ENCODE data around the gene MYBPHL.

DNA sequence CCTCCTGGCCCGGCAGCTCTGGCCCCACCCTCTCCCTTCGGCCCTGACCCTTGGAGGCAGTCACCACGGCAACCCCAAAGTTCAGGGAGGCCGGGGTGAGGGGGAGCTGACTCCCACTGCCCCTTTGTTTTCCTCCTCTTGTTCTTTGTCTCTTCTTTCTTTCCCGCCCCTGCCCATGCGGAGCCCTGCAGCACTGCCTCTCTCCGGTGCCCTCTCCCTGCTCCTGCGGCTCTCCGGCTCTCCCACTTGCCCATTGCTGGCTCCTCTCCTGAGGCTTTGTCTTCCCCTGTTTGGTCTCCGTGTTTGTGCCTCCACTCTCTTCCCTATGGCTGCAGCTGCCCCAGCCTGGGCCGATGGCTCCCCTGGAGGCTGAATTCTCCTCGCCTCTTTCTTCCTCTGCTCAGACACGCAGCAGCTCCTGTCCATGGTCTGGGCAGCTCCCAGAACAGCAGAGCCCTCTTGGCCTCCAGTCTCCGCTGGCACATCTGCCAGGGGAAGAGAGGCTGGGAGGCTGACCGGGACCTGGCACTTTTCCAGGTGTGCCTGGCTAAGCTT lies 51.6 kb downstream of the MYBPHL start:
- TF ChIP-seq, protein P1, sequence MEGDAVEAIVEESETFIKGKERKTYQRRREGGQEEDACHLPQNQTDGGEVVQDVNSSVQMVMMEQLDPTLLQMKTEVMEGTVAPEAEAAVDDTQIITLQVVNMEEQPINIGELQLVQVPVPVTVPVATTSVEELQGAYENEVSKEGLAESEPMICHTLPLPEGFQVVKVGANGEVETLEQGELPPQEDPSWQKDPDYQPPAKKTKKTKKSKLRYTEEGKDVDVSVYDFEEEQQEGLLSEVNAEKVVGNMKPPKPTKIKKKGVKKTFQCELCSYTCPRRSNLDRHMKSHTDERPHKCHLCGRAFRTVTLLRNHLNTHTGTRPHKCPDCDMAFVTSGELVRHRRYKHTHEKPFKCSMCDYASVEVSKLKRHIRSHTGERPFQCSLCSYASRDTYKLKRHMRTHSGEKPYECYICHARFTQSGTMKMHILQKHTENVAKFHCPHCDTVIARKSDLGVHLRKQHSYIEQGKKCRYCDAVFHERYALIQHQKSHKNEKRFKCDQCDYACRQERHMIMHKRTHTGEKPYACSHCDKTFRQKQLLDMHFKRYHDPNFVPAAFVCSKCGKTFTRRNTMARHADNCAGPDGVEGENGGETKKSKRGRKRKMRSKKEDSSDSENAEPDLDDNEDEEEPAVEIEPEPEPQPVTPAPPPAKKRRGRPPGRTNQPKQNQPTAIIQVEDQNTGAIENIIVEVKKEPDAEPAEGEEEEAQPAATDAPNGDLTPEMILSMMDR (conservative IDR thresholded peaks at IDR 0.05 in 1 of 2, IDR thresholded peaks at IDR 0.05 in 1 of 2; ENCODE audit: low read depth in 1 of 2, low read length in 2 of 2): no peak
- no peak for TF ChIP-seq EZH2 (IDR thresholded peaks at IDR 0.05; ENCODE audit: low read length, missing control alignments)
